ENCODE results near the gene MANF.

The MANF gene

DNA sequence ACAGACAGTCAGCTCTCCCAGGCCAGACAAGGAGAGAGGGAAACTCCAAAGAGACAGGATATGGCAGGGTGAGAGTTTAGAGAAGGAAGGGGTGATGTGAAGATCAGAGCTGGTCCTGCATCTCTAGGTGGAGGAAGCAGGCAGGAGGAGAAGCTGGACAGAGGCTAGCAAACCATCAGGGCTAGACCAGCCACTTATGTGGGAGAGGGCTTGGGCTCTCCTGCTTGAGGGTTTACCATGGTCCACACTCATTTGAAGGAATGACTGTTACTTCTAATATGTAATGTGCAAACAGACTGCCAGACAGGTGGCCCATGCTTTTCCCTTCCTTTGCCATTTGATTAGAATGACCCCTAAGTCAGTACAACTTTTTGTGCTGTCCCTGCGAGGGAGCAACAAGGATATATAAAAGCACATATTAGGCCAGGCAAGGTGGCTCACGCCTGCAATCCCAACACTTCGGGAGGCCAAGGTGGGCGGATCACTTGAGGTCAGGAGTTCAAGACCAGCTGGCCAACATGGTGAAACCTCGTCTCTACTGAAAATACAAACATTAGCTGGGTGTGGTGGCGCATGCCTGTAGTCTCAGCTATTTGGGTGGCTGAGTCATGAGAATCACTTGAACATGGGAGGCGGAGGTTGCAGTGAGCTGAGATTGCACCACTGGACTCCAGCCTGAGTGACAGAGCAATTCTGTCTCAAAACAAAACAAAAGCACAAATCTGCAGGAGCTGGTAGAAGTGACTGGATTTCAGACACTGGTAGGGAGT is 41.0 kb upstream of the MANF start:
- TF ChIP-seq, protein P1, sequence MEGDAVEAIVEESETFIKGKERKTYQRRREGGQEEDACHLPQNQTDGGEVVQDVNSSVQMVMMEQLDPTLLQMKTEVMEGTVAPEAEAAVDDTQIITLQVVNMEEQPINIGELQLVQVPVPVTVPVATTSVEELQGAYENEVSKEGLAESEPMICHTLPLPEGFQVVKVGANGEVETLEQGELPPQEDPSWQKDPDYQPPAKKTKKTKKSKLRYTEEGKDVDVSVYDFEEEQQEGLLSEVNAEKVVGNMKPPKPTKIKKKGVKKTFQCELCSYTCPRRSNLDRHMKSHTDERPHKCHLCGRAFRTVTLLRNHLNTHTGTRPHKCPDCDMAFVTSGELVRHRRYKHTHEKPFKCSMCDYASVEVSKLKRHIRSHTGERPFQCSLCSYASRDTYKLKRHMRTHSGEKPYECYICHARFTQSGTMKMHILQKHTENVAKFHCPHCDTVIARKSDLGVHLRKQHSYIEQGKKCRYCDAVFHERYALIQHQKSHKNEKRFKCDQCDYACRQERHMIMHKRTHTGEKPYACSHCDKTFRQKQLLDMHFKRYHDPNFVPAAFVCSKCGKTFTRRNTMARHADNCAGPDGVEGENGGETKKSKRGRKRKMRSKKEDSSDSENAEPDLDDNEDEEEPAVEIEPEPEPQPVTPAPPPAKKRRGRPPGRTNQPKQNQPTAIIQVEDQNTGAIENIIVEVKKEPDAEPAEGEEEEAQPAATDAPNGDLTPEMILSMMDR (IDR thresholded peaks at IDR 0.05; ENCODE audit: insufficient read depth, low read depth, low read length, missing control alignments), result no peak
- DNase-seq (ENCODE audit: low read depth), result no peak
- H3K4me3 ChIP-seq (ENCODE audit: low read depth, low read length), result no peak overlapping the region

DNA sequence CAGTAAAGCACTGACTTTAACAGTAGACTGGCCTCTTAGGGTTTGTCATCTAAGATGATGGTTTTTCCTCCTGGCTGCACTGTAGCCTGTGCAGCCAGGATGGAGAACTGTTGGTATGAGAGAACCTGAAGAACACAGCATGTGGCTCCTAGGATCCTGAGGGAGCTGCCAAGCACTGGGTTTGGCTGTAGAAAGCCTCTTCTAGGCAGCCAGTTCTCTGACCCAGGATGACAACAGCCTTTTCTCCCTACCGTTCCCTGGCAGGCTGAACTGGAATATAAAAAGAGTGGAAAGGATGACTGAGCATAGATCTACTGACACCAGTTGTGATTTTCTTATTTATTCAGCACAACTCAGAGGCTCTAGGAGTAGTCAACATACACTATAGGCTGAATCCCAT is 34.3 kb upstream of the MANF start:
- no peak for DNase-seq (ENCODE audit: low read depth)
- TF ChIP-seq, protein P1 (IDR thresholded peaks at IDR 0.05; ENCODE audit: insufficient read depth, low read depth, low read length, missing control alignments), result no peak
- H3K4me3 ChIP-seq (ENCODE audit: low read depth, low read length), result no peak overlapping the region

DNA sequence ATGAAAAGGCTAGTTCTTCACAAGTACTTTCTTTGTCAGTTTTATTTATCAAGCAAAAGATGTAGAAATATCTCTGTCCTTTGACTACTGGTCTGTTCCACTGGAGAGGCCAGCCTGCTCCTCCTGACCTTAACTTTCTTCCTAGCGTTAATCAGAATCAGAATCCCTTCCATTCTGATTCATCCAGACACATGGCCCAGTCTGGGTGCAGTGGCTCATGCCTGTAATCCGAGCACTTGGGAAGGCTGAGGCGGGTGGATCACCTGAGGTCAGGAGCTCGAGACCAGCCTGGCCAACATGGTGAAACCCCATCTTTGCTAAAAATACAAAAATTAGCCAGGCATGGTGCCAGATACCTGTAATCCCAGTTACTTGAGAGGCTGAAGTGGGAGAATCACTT is 32.0 kb upstream of the MANF start:
- no peak for DNase-seq (ENCODE audit: low read depth)
- H3K4me3 ChIP-seq (ENCODE audit: low read depth, low read length), result no peak overlapping the region
- TF ChIP-seq, protein P1 (IDR thresholded peaks at IDR 0.05; ENCODE audit: insufficient read depth, low read depth, low read length, missing control alignments), result no peak

DNA sequence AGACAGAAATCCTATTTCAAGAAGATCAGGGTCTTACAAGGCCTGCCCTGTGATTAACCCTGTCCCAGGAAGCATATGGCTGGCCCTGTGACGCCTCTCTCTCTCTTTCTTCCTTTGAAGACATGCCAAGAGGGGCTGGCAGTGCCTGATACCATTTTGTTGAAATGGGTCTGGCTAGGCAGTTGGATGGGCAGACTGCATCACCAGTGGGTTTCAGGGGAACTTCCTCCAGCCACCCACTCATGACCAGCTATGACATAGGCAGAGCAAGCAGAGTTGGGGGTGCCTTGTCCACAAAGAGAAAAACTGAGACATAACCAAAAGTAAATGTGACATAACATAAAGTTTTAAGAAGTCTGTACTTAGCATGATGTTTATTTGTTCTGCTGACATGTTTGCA is 31.4 kb upstream of the MANF start:
- TF ChIP-seq, protein P1 (IDR thresholded peaks at IDR 0.05; ENCODE audit: insufficient read depth, low read depth, low read length, missing control alignments), result no peak
- no peak for DNase-seq (ENCODE audit: low read depth)
- no peak overlapping the region for H3K4me3 ChIP-seq (ENCODE audit: low read depth, low read length)

DNA sequence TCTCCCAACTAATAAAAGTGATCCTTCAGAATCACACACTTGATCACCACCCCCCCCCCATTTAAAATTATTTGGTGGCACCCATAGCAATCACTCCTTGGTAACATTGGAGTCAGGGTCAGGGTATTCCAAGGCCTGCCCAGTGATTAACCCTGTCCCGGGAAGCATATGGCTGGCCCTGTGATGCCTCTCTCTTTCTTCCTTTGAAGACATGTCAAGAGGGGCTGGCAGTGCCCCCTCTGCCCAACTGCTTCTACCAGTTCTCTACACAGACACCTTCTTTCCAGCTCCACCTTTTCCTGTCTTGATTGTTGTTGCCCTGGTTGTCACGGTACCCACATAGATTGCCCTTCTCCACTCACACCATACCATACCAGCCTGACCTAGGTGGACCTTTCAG is 30.9 kb upstream of the MANF start:
- no peak for DNase-seq (ENCODE audit: low read depth)
- TF ChIP-seq, protein P1 (IDR thresholded peaks at IDR 0.05; ENCODE audit: insufficient read depth, low read depth, low read length, missing control alignments), result no peak
- H3K4me3 ChIP-seq (ENCODE audit: low read depth, low read length), result no peak overlapping the region

DNA sequence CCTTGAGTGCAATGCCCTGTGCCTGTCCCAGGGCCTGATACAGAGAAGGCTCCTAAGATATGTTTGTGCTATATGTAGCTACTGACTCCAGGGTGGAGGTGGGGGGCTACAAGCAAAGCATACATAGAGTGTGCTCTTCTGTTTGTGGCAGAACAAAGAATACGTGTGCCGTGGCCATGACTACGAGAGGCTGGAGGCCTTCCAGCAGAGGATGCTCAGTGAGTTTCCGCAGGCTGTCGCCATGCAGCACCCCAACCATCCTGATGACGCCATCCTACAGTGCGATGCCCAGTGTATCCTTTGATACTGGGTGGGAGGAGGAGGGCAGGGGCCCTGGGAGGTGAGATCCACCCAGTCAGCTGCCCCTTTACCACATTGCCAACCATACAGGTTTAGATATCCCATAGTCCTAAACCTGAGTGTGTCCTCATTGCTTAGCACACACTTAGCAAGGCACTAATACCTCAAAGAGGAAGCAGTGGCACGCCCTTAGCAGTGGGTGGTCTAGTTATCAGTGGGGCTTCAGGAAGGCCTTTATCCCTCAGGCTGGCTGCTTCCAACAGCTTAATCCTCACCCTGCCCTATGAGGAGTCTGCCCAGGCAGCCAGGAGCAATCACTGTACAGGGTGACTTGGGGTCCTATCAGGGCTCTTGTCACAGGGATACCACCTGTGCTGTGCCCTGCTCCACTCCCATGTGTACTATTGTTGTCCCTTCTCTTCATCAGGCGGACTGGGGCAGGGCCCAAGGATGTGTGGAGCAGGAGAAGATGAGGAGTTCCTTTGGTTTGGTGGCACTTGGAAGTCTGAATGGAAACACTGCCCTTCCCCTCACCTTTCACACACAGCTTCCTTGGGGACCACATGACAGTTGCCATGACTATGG is 30.1 kb upstream of the MANF start:
- TF ChIP-seq, protein P1 (IDR thresholded peaks at IDR 0.05; ENCODE audit: insufficient read depth, low read depth, low read length, missing control alignments), result no peak
- no peak for DNase-seq (ENCODE audit: low read depth)

More for the DNA sequence above, 30.1 kb upstream of the MANF start:
- no peak overlapping the region for H3K4me3 ChIP-seq (ENCODE audit: low read depth, low read length)

Data from GM12865 (cell line).